PC-3 (cell line): ENCODE results near the gene PLXNA3.

ENCODE experiments used
- CTCF ChIP-seq: fragments of 300-600 bp; sonication (generic); conservative IDR thresholded peaks from 2 replicates; pipeline ENCODE4 v1.5.1; 2017; ENCODE audit warnings: antibody characterized with exemption, low read depth, mild to moderate bottlenecking, low read length
- EZH2phosphoT487 ChIP-seq: fragments of 300-600 bp; sonication (generic); IDR thresholded peaks from 2 replicates; pipeline ENCODE4 v1.6.1; 2018; ENCODE audit warnings: mild to moderate bottlenecking, antibody characterized with exemption, low read length, borderline replicate concordance

- TF ChIP-seq CTCF (no peak), EZH2phosphoT487 (no peak)
Measured at GRCh38 chrX:154473683-154474082, 15.6 kb downstream of the PLXNA3 start.
